Activated CD4-positive, alpha-beta T cell treated with anti-CD3 and anti-CD28 coated beads, Interleukin-2, Interleukin-6, amounts not matched to agents 100 ng/mL and 50 ng/mL, durations not matched to agents 16 hours and 8 hours (primary cell): Measurements from ENCODE around the gene ZNF280B.

ENCODE experiments used
- DNase-seq: peaks from one replicate; pipeline ENCODE4 v3.0.0-alpha.2; 2020

Gene ZNF280B

DNA sequence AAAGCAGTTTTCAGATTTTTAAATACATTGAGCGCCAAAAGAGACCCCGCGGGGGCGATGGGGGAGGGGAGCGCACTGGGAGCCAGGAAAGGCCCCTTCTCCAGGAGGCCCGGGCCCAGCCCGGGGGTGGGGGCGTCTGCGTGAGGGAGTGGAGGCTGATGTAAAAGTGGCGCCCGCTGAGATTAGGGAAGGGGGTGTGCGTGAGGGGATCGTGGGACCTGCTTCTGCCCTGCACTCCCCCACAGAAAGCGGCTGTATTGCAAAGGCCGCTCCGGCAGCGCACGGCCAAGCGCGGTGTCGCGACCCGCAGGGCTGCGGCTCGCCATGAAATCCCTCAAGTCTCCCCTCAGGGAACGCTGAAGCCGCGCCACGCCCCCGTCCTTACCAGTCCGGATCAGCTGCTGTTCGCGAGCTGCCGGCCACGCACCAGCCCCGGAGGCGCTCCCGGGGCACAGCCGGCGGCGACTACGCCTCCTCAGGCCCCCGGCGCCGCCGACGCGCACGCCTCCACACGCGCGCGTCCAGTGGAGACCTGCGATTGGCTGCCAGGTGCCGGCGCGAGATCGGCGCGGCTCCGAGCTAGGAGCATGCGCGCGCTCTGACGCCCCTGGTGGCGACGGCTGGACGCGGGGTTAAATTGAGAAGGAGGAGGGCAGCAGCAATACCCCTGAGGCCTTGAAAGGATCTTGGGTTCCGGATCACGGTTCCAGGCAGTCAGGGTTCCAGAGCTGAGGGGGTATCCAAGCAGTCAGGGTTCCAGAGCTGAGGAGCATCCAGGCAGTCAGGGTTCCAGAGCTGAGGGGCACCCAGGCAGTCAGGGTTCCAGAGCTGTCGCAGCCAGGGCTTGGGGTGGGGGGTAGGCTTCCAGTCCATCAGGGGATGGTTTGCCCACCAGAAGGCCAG is at the start of gene ZNF280B:
ZNF280B (minus strand) TSS at position 469 of the 903 bp plus-strand sequence. CDS start 19,344 bp downstream, outside the sequence.
- peak; percentile 94 for DNase-seq

DNA sequence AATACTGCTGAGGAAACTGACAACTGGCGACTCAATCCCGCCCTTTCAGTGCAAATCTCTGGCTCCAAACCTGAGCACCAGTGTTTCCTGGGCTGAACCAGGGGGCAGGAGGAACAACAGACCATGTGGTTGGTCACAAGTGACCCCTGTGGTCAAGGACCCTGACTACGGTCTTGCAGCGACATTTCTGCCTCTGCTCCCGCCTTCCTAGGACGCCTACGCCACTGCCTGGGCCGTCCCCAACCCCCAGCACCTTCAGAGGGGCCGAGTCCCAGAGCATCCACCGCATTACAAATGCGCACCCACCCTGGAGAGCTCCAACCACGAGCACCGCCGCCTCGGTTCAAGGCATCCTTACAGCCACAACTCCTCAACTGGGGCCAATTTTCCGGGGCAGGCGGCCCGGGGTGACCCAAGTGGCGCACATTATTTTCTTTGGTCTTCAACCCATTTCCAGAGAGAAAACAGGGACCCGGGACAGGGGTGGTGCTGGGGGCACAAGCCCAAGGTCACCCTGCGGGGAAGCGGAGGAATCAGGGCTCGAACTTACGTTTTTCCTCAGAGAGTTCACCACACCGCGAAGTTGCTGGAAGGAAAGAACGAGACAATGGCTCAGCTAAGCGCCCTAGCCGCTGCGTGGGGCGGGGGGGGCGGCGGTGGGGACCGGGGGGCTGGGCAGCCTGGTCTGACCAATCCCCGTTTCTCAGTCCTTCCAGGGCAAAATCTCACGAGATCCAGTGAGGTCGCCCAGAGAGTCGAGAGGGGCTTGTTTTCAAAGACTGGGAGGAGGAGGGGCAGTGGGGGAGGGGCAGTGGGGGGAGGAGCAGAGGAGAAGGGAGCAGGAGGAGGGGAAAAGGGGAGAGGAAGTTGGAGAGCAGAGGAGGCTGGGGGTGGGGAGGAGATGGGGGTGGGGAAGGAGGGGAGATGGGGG is 48.7 kb upstream of the ZNF280B start:
- no peak for DNase-seq

DNA sequence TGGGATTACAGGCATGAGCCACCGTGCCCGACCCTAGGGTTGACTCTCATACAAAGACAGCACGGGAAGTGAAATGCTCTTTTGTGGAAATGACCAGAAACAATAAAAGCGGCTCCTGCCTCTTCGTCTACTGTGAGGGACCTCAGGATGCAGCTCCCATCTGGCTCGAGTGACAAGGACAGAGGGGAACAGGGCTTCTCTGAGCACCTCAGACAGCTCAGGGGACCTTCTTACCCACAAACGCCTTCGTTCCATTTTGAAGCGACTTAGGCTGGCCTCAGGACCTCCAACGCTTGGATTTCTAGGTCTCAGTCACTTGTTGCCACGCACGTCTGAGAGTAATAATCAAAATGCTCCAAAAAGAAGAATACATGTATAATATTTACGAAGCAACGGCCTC is 48.0 kb upstream of the ZNF280B start:
- no peak for DNase-seq

GRCh38 chr22:22555596-22555995 is 47.1 kb upstream of the ZNF280B start:
- no peak for DNase-seq

- no peak for DNase-seq
Measured at GRCh38 chr22:22554587-22555284, 46.2 kb upstream of the ZNF280B start.

- no peak for DNase-seq
Measured at GRCh38 chr22:22553735-22554586, 45.4 kb upstream of the ZNF280B start.

DNA sequence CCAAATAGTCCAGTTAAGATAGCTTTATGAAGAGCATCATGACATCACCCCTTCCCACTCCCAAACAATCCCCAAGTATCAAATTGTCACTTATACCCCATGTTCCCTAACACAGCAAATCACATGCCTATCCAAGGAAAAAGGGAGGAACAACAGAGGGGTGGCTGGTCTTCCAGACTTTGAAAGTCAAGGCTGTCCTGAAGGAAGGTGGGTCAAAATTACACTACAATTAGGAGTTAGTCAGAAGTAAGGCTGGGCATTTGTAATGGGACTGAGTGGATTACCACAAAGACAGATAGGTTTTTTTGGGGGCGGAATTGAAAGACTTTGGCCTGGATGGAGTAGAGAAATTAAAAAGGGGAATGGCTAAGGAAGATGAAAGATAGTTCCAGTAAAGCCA is 44.6 kb upstream of the ZNF280B start:
- DNase-seq, result no peak

- DNase-seq, result no peak
Measured at GRCh38 chr22:22552630-22553029, 44.1 kb upstream of the ZNF280B start.

DNA sequence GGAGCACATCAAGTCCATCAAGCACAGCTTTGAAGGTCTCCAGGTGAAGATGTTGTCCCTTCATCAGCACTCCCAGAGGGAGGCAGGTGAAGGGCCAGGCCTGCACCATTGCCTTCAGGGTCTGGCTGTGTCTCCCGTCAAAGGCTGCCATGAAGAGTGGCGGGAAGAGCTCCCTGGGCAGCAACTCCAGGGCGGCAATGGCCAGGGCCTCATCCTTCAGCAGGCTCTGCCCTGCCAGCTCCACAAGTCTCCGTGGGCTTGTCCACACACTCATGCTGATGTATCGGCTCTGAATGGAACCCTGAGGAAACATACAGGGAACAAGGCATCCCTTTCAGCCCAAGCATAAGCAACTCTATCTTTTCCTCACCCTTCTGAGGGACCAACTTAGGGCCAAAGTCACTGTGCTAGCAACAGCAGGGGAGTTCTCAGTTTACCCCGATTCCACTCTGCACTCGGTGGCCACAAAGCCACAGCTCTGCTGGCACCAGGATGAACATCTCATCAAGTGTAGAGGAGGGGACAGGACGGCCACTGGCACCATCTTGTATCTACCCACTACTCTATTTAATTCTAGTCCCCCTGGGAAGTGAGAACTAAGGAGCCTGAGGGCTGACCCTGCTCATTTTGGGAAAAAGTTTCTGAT is 42.4 kb upstream of the ZNF280B start:
- DNase-seq, result no peak

DNA sequence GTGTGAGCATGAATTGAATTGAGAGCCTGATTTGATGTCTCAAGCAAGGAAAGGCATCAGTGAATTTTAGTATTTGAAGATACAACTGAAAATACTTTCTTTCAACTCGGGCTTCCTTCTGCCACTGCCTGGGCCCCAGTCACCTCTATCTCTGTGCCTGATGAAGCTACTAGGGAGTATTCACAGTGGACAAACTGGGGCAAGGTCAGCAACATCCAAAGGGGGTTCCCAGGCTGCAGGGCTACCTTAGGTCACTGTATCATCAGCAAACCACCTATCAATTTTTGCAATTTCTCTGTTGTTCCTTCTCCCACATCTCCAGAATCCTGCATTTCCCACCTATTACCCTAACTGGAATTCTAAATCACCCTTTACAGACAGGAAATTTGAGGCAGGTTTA is 40.4 kb upstream of the ZNF280B start:
- DNase-seq, result no peak

GRCh38 chr22:22548317-22548716 is 39.8 kb upstream of the ZNF280B start:
- DNase-seq, result no peak

- DNase-seq, result no peak
Measured at GRCh38 chr22:22547692-22548300, 39.3 kb upstream of the ZNF280B start.

- DNase-seq, result no peak
Measured at GRCh38 chr22:22547226-22547625, 38.7 kb upstream of the ZNF280B start.

GRCh38 chr22:22546490-22546889 is 37.9 kb upstream of the ZNF280B start:
- no peak for DNase-seq

DNA sequence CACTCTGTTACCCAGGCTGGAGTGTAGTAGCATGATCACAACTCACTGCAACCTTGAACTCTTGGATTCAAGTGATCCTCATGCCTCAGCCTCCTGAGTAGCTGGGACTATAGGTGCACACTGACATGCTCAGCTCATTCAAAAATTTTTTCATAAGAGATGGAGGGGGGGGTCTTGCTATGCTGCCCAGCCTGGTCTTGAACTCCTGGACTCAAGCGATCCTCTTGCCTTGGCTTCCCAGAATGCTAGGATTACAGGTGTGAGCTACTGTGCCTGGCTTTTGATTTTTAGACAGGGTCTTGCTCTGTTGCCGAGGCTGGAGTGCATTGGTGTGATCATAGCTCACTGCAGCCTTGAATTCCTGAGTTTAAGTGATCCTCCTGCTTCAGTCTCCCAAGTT is 36.5 kb upstream of the ZNF280B start:
- no peak for DNase-seq

- no peak for DNase-seq
Measured at GRCh38 chr22:22538226-22538989, 29.9 kb upstream of the ZNF280B start.

DNA sequence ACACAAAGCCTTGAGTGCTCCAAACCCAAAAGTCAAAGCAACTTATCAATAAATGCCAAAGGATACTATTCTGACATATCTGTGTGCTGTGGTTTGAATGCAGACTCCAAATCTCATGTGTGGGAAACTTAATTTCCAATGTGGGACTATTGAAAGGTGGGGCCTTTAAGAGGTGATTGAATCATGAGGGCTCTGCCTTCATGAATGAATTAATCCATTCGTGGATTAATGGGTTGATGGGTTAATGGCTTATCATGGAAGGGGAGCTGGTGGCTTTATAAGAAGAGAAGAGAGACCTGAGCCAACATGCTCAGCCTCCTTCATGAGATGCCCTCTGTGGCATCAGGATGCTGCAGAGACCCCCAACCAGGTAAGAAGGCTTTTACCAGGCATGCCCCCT is 28.4 kb upstream of the ZNF280B start:
- DNase-seq, result no peak

DNA sequence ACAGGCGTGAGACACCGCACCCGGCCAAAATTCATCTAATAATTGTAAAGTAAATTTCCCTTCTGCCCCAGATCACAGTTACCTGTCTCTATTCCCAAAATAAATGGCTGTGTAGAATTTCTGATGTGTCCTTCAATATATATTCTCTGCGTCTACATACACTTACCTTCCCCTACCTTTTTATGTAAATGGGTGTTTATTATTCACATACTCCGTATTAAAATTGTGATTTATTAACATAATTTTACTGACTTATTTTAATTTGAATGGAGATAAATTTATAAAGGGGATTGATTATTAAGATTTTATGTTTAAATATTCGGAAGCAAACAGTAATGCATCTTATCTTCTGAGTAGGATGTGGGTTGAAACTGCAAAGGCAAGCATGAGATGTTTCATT is 28.0 kb upstream of the ZNF280B start:
- DNase-seq, result no peak

- DNase-seq, result no peak
Measured at GRCh38 chr22:22535662-22536061, 27.1 kb upstream of the ZNF280B start.
